Measurements from ENCODE around the gene DAPK1. TPM values are rescaled to one million over a fixed set of nuclear protein-coding genes. Genes with fewer than 3 reads are reported as not detected.

DAPK1 gene
- total and polyA plus RNA-seq, 7 donors = 0.66 to 8.4 (median 2.2) TPM

- Histone ChIP-seq H3K27me3 (ENCODE audit: insufficient read depth in 3 of 3, low read length in 2 of 3) (no peaks in the 10 kb centered on the region), H3K4me1 (peaks cover 7% of the 10 kb centered on the region), H3K4me3 (no peak overlapping the region), H3K27ac (no peak overlapping the region), H3K9me3 (no peaks in the 10 kb centered on the region), H3K36me3 (ENCODE audit: insufficient read depth in 1 of 2, low read depth in 1 of 2) (no peaks in the 10 kb centered on the region)
- intact Hi-C loops (cut with DNase I) = no loop called here
- no peak for TF ChIP-seq CTCF (IDR thresholded peaks at IDR 0.05)
- WGBS, 3 donors = 79 to 96% (median 88%) methylated on average over 7 of the region's 7 CpGs
- ATAC-seq = no peak
- DNase-seq = no peak
These were observed 24.2 kb downstream of the DAPK1 start for GRCh38 chr9:87521834-87522233.

GRCh38 chr9:87524061-87524460 is 26.4 kb downstream of the DAPK1 start:
- no peak overlapping the region for H3K4me3 ChIP-seq
- no peak overlapping the region for H3K27ac ChIP-seq
- ATAC-seq (no peak), DNase-seq (no peak)
- intact Hi-C loops (cut with DNase I) = no loop called here
- 92 to 96% (median 94%) methylated on average over 5 of the region's 5 CpGs for WGBS, 3 donors
- H3K4me1 ChIP-seq = no peaks in the 10 kb centered on the region
- H3K27me3 ChIP-seq (ENCODE audit: insufficient read depth in 3 of 3, low read length in 2 of 3) = no peaks in the 10 kb centered on the region
- TF ChIP-seq CTCF (IDR thresholded peaks at IDR 0.05) = no peak
- H3K36me3 ChIP-seq (ENCODE audit: insufficient read depth in 1 of 2, low read depth in 1 of 2) = no peaks in the 10 kb centered on the region
- H3K9me3 ChIP-seq = no peaks in the 10 kb centered on the region

GRCh38 chr9:87525546-87526303 is 28.1 kb downstream of the DAPK1 start:
- intact Hi-C loops (cut with DNase I) = no loop called here
- DNase-seq (no peak), ATAC-seq (no peak)
- Histone ChIP-seq H3K27ac (no peak overlapping the region), H3K9me3 (no peaks in the 10 kb centered on the region), H3K36me3 (ENCODE audit: insufficient read depth in 1 of 2, low read depth in 1 of 2) (no peaks in the 10 kb centered on the region), H3K4me3 (no peak overlapping the region), H3K27me3 (ENCODE audit: insufficient read depth in 3 of 3, low read length in 2 of 3) (no peaks in the 10 kb centered on the region), H3K4me1 (no peaks in the 10 kb centered on the region)
- 84 to 98% (median 95%) methylated on average over 9 of the region's 9 CpGs for WGBS, 3 donors
- no peak for TF ChIP-seq CTCF (IDR thresholded peaks at IDR 0.05)

- Histone ChIP-seq H3K4me1 (no peaks in the 10 kb centered on the region), H3K4me3 (no peak overlapping the region), H3K9me3 (no peaks in the 10 kb centered on the region), H3K36me3 (ENCODE audit: insufficient read depth in 1 of 2, low read depth in 1 of 2) (no peaks in the 10 kb centered on the region), H3K27me3 (ENCODE audit: insufficient read depth in 3 of 3, low read length in 2 of 3) (no peaks in the 10 kb centered on the region), H3K27ac (no peak overlapping the region)
- WGBS, 3 donors = 69 to 89% (median 82%) methylated on average over 13 of the region's 13 CpGs
- intact Hi-C loops (cut with DNase I) = no loop called here
- DNase-seq (no peak), ATAC-seq (no peak)
- no peak for TF ChIP-seq CTCF (IDR thresholded peaks at IDR 0.05)
These were observed 29.7 kb downstream of the DAPK1 start for GRCh38 chr9:87527211-87527916.
